Lower leg skin (tissue), 3 donors: ENCODE data around the gene BCL2.

Experiments
- POLR2A ChIP-seq, 2 donors: fragments of 450-650 bp; IDR thresholded peaks; one replicate each; pipeline ENCODE4 v1.6.1; 2016 to 2017; ENCODE audit warnings: antibody characterized with exemption in 2 of 2, mild to moderate bottlenecking in 1 of 2, moderate library complexity in 1 of 2
- TF ChIP-seq, protein P1 (sequence below), 3 donors: fragments of 450-650 bp; IDR thresholded peaks; one replicate each; pipeline ENCODE4 v1.5.1; 2016; ENCODE audit warnings: antibody characterized with exemption in 3 of 3, mild to moderate bottlenecking in 3 of 3, moderate library complexity in 2 of 3

DNA sequence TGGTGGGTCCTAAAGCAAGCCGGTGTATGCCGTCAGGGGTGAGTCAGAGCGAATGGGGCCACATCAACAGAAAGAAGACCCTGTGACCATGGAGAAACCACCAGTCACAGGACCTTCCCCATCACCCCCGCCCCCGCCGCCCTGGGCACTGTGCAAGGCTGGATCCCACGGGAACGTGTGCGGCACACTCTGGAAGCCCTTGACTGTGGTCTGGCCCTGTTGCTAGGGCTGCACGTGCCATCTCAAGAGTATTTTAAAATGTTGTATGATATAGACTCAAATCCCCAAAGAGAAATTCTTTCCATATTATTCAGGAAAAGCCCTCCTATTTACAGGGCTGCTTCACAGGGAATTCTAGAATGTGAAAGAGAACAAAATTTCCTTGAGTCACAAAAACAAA, 174.8 kb downstream of the BCL2 start:
- TF ChIP-seq, protein P1, sequence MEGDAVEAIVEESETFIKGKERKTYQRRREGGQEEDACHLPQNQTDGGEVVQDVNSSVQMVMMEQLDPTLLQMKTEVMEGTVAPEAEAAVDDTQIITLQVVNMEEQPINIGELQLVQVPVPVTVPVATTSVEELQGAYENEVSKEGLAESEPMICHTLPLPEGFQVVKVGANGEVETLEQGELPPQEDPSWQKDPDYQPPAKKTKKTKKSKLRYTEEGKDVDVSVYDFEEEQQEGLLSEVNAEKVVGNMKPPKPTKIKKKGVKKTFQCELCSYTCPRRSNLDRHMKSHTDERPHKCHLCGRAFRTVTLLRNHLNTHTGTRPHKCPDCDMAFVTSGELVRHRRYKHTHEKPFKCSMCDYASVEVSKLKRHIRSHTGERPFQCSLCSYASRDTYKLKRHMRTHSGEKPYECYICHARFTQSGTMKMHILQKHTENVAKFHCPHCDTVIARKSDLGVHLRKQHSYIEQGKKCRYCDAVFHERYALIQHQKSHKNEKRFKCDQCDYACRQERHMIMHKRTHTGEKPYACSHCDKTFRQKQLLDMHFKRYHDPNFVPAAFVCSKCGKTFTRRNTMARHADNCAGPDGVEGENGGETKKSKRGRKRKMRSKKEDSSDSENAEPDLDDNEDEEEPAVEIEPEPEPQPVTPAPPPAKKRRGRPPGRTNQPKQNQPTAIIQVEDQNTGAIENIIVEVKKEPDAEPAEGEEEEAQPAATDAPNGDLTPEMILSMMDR (IDR thresholded peaks at IDR 0.05) = no peak
- no peak for TF ChIP-seq POLR2A (IDR thresholded peaks at IDR 0.05)
